Spinal cord (tissue), 4 donors: Measurements from ENCODE around the gene DGKG. TPM values are rescaled to one million over a fixed set of nuclear protein-coding genes. Genes with fewer than 3 reads are reported as not detected.

ENCODE experiments used
- polyA plus RNA-seq, 2 donors: library from polyadenylated mRNA; unstranded; fragments of 120-200 nt; gene quantifications; one replicate each; pipeline ENCODE4 v1.2.1, GENCODE V29; 2013; ENCODE audit not compliant: insufficient read length in 2 of 2
- total RNA-seq, 2 donors: library from RNA; depleted of rRNA in 1 of 2; stranded (reverse); fragments of 120-200 nt in 1 of 2; fragments of >200 nt in 1 of 2; gene quantifications; one replicate each; pipeline versions ENCODE4 v1.2.3 to v1.2.4, GENCODE V29; 2013 to 2014

The DGKG gene
- total and polyA plus RNA-seq, 4 donors: 5.6 to 20.6 (median 9.9) TPM

Other genes with a start within 250 kb of the DGKG start
- 1 to 10 TPM; 1.4 to 5.1 TPM for gene CRYGS, start 182.1 kb upstream of the DGKG start, total RNA-seq
- gene CRYGS, start 182.1 kb upstream of the DGKG start, polyA plus RNA-seq: 1 to 10 TPM; 6.1 to 9.8 TPM
- gene TBCCD1, start 205.1 kb upstream of the DGKG start, total RNA-seq: 10 to 100 TPM; 25.5 to 30.1 TPM
- 10 to 100 TPM; 17.1 to 18.6 TPM for gene TBCCD1, start 205.1 kb upstream of the DGKG start, polyA plus RNA-seq
- gene DNAJB11, start 208.5 kb upstream of the DGKG start, total RNA-seq: 10 to 100 TPM; 45.7 to 57.4 TPM
- gene DNAJB11, start 208.5 kb upstream of the DGKG start, polyA plus RNA-seq: 10 to 100 TPM; 67.0 to 71.6 TPM